ENCODE results near the gene RXRA. TPM values are rescaled to one million over a fixed set of nuclear protein-coding genes. Genes with fewer than 3 reads are reported as not detected.

RXRA gene
- total RNA-seq, 1 experiment from 2014 or later = 31.6 TPM

DNA sequence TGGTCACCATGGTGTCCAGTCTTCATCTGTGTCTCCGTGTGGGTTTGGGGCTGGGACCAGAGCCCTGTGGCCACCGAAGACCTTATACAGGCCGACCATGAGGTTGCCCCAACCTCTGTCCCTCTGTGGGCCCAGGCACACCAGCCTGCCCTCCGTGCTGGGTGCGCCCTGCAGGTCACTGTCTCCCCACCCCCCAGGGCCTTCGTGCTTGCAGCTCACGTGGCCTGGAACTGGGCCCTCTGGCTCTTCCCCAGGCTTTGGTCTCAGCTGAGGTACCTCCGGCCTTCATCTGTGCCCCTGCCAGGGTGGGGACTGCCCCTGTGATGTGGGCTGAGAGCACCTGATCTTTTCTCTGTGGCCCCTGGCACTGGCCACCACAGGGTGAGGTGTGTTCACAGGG, 92.1 kb downstream of the RXRA start:
- ChIA-PET POLR2A (no interaction called here), CTCF (no interaction called here)
- Histone ChIP-seq H3K9me3 (ENCODE audit: control insufficient read depth, insufficient read depth, low read depth, low read length) (no peaks in the 10 kb centered on the region), H3K4me1 (ENCODE audit: control insufficient read depth, insufficient read depth, low read length) (peaks cover 9% of the 10 kb centered on the region), H3K27me3 (ENCODE audit: control insufficient read depth, insufficient read depth, low read length) (no peaks in the 10 kb centered on the region), H3K27ac (ENCODE audit: low read length) (no peak overlapping the region), H3K4me3 (ENCODE audit: low read depth in 2 of 2, low read length in 2 of 2) (no peak overlapping the region), H3K36me3 (ENCODE audit: control insufficient read depth, insufficient read depth, low read length) (no peaks in the 10 kb centered on the region)
- BruUV-seq (replicated peaks) = no TSS peak
- TF ChIP-seq TCF7L2 (IDR thresholded peaks at IDR 0.05; ENCODE audit: low read depth, low read length) = no peak
- no peak for TF ChIP-seq CTCF (IDR thresholded peaks at IDR 0.05)
- TF ChIP-seq, protein P1, sequence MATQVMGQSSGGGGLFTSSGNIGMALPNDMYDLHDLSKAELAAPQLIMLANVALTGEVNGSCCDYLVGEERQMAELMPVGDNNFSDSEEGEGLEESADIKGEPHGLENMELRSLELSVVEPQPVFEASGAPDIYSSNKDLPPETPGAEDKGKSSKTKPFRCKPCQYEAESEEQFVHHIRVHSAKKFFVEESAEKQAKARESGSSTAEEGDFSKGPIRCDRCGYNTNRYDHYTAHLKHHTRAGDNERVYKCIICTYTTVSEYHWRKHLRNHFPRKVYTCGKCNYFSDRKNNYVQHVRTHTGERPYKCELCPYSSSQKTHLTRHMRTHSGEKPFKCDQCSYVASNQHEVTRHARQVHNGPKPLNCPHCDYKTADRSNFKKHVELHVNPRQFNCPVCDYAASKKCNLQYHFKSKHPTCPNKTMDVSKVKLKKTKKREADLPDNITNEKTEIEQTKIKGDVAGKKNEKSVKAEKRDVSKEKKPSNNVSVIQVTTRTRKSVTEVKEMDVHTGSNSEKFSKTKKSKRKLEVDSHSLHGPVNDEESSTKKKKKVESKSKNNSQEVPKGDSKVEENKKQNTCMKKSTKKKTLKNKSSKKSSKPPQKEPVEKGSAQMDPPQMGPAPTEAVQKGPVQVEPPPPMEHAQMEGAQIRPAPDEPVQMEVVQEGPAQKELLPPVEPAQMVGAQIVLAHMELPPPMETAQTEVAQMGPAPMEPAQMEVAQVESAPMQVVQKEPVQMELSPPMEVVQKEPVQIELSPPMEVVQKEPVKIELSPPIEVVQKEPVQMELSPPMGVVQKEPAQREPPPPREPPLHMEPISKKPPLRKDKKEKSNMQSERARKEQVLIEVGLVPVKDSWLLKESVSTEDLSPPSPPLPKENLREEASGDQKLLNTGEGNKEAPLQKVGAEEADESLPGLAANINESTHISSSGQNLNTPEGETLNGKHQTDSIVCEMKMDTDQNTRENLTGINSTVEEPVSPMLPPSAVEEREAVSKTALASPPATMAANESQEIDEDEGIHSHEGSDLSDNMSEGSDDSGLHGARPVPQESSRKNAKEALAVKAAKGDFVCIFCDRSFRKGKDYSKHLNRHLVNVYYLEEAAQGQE (IDR thresholded peaks at IDR 0.05; ENCODE audit: insufficient read depth in 1 of 2, low read depth in 2 of 2, low read length in 1 of 2) = no peak
- no peak for TF ChIP-seq SIN3A (IDR thresholded peaks at IDR 0.05; ENCODE audit: borderline replicate concordance, insufficient read depth, low read depth, low read length)
- TF ChIP-seq POLR2AphosphoS5 (IDR thresholded peaks at IDR 0.05; ENCODE audit: low read depth, low read length) = no peak
- in situ Hi-C loops (cut with HindIII; ENCODE audit: low pct_unique_long_range_greater_than_20kb, low sequenced_read_pairs) (no loop called here), intact Hi-C loops (cut with micrococcal nuclease; ENCODE audit: unreplicated experiment) (no loop called here)
- ATAC-seq (no peak), DNase-seq (ENCODE audit: low read depth, low spot score) (no peak)

GRCh38 chr9:134419000-134419683, 92.9 kb downstream of the RXRA start:
- peaks cover under 1% of the 10 kb centered on the region for H3K4me1 ChIP-seq (ENCODE audit: control insufficient read depth, insufficient read depth, low read length)
- ATAC-seq = peak; percentile 47
- POLR2A ChIA-PET = no interaction called here
- intact Hi-C loops (cut with micrococcal nuclease; ENCODE audit: unreplicated experiment) = no loop called here
- no TSS peak for BruUV-seq (replicated peaks)
- no peaks in the 10 kb centered on the region for H3K27me3 ChIP-seq (ENCODE audit: control insufficient read depth, insufficient read depth, low read length)
- DNase-seq (ENCODE audit: low read depth, low spot score) = no peak
- no peaks in the 10 kb centered on the region for H3K9me3 ChIP-seq (ENCODE audit: control insufficient read depth, insufficient read depth, low read depth, low read length)
- in situ Hi-C loops (cut with HindIII; ENCODE audit: low pct_unique_long_range_greater_than_20kb, low sequenced_read_pairs) = no loop called here
- no peak overlapping the region for H3K4me3 ChIP-seq (ENCODE audit: low read depth in 2 of 2, low read length in 2 of 2)
- H3K36me3 ChIP-seq (ENCODE audit: control insufficient read depth, insufficient read depth, low read length) = no peaks in the 10 kb centered on the region
- no peak overlapping the region for H3K27ac ChIP-seq (ENCODE audit: low read length)
- CTCF ChIA-PET = no interaction called here
- TF ChIP-seq POLR2AphosphoS5 (IDR thresholded peaks at IDR 0.05; ENCODE audit: low read depth, low read length) (no peak), CTCF (IDR thresholded peaks at IDR 0.05) (no peak), TCF7L2 (IDR thresholded peaks at IDR 0.05; ENCODE audit: low read depth, low read length) (no peak), SIN3A (IDR thresholded peaks at IDR 0.05; ENCODE audit: borderline replicate concordance, insufficient read depth, low read depth, low read length) (no peak)
- TF ChIP-seq, protein P1 (IDR thresholded peaks at IDR 0.05; ENCODE audit: insufficient read depth in 1 of 2, low read depth in 2 of 2, low read length in 1 of 2) = no peak

Data from Panc1 (cell line).